ENCODE results near the gene SGMS1.

DNA sequence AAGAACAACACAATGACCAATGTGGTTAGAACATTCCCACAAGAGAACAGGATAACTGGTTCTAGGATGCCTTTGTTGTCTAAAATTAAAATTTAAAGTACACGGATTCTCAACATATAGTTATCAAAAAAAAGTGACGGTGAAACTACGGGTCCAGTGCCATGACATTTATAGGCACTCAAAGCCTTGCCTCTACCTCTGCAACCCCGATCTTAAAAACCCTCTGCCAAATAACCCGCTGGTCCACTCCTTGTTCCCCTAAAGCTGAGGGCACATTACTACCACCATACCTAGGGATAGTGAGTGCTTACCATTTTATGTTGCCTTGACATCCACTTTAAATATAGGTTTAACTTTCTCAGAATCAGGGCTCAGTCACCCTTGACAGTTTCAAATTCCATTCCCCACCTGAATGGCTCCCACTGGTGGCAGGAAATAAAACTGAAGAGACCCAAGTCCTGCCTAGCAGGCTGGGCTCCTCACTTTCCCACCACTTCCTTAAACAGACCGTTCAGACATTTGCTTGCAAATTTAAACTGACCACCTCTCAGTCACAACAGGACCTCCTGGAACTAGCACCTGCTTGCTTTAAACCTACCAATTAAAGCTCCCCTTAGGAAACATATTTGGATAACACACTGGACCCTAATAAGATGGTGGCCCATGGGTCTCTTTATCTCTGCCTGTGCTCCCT is 202.6 kb downstream of the SGMS1 start:
- no peak for TF ChIP-seq EP300 (IDR thresholded peaks at IDR 0.05)
- no peak for TF ChIP-seq POLR2A (IDR thresholded peaks at IDR 0.05; ENCODE audit: low read depth)
